Caco-2 (cell line): ENCODE data around the gene PLPP7. TPM values are rescaled to one million over a fixed set of nuclear protein-coding genes. Genes with fewer than 3 reads are reported as not detected.
A peak's percentile ranks its signal among the peaks of the same experiment; 100 is the strongest.

Experiments
- BruUV-seq: library from RNA; stranded (reverse); fragments of 400-500 nt; replicated peaks from 2 replicates; lab custom pipeline; 2021; lab: Mats Ljungman, UMichigan
- CTCF ChIA-PET: fragments of 300-600 bp; sonication (Branson Sonifier 250); formaldehyde crosslinking; loops from one replicate; lab custom pipeline; 2022; ENCODE audit warnings: antibody characterized with exemption; lab: Charles Lee
- POLR2A ChIA-PET: fragments of 300-600 bp; sonication (Branson Sonifier 250); formaldehyde crosslinking; loops from one replicate; lab custom pipeline; 2022; ENCODE audit warnings: antibody characterized with exemption; lab: Charles Lee
- DNase-seq, 2 experiments: peaks; one replicate each; pipeline versions ENCODE4 v3.0.0 to v3.0.0-alpha.2; 2020 to 2022
- H3K27me3 ChIP-seq: replicated peaks from 2 replicates; pipeline ENCODE4 v1.6.0; 2011; ENCODE audit warnings: low read length; ENCODE audit not compliant: control insufficient read depth, insufficient read depth
- H3K36me3 ChIP-seq: 2 replicates; pipeline ENCODE4 v1.5.1; 2011; ENCODE audit warnings: low read length; ENCODE audit not compliant: control insufficient read depth, insufficient read depth
- H3K4me1 ChIP-seq: fragments of 250-450 bp; sonication (Bioruptor Pico); 2 replicates; pipeline ENCODE4 v1.5.1; 2020; ENCODE audit warnings: mild to moderate bottlenecking
- H3K4me3 ChIP-seq: 2 replicates; pipeline ENCODE4 v1.5.1; 2011; ENCODE audit warnings: low read depth, mild to moderate bottlenecking, control low read depth, low read length
- H3K9me3 ChIP-seq: fragments of 250-450 bp; sonication (Bioruptor Pico); 2 replicates; pipeline ENCODE4 v1.5.1; 2020; ENCODE audit warnings: mild to moderate bottlenecking, moderate library complexity
- H3K27ac Mint-ChIP-seq: one replicate; pipeline ENCODE4 v1.8.0; 2022; ENCODE audit warnings: mixed read lengths; ENCODE audit not compliant: unreplicated experiment
- H3K27me3 Mint-ChIP-seq: one replicate; pipeline ENCODE4 v1.8.0; 2022; ENCODE audit warnings: mixed read lengths; ENCODE audit not compliant: insufficient read depth, unreplicated experiment
- H3K36me3 Mint-ChIP-seq: one replicate; pipeline ENCODE4 v1.8.0; 2022; ENCODE audit warnings: mild to moderate bottlenecking, mixed read lengths; ENCODE audit not compliant: insufficient read depth, unreplicated experiment
- H3K4me1 Mint-ChIP-seq: one replicate; pipeline ENCODE4 v1.8.0; 2022; ENCODE audit warnings: low read depth, mixed read lengths; ENCODE audit not compliant: unreplicated experiment
- H3K4me3 Mint-ChIP-seq: one replicate; pipeline ENCODE4 v1.8.0; 2022; ENCODE audit warnings: mild to moderate bottlenecking, moderate library complexity, mixed read lengths; ENCODE audit not compliant: unreplicated experiment
- H3K9me3 Mint-ChIP-seq: one replicate; pipeline ENCODE4 v1.8.0; 2022; ENCODE audit warnings: mixed read lengths; ENCODE audit not compliant: unreplicated experiment
- CTCF ChIP-seq, 2 experiments: fragments of 200-600 bp in 1 of 2; IDR thresholded peaks; 1 replicate in 1 of 2; 2 replicates in 1 of 2; pipeline versions ENCODE4 v1.5.1 to v1.8.0; 2011 to 2022; ENCODE audit warnings: antibody characterized with exemption in 1 of 2, control low read depth in 1 of 2, inconsistent platforms in 1 of 2, low read depth in 1 of 2, low read length in 1 of 2, mild to moderate bottlenecking in 1 of 2, moderate library complexity in 1 of 2; ENCODE audit not compliant: insufficient read depth in 1 of 2, severe bottlenecking in 1 of 2, unreplicated experiment in 1 of 2
- intact Hi-C: fragments of 100-400 bp; cut with micrococcal nuclease; formaldehyde crosslinking; loops from one replicate; pipeline ENCODE4 v1.10.0; 2022; ENCODE audit not compliant: unreplicated experiment
- total RNA-seq: library from RNA; stranded (reverse); gene quantifications from 2 replicates; pipeline ENCODE4 v1.2.3, GENCODE V29; 2022

PLPP7 gene
- total RNA-seq, 1 experiment from 2014 or later, result 0.11 TPM

DNA sequence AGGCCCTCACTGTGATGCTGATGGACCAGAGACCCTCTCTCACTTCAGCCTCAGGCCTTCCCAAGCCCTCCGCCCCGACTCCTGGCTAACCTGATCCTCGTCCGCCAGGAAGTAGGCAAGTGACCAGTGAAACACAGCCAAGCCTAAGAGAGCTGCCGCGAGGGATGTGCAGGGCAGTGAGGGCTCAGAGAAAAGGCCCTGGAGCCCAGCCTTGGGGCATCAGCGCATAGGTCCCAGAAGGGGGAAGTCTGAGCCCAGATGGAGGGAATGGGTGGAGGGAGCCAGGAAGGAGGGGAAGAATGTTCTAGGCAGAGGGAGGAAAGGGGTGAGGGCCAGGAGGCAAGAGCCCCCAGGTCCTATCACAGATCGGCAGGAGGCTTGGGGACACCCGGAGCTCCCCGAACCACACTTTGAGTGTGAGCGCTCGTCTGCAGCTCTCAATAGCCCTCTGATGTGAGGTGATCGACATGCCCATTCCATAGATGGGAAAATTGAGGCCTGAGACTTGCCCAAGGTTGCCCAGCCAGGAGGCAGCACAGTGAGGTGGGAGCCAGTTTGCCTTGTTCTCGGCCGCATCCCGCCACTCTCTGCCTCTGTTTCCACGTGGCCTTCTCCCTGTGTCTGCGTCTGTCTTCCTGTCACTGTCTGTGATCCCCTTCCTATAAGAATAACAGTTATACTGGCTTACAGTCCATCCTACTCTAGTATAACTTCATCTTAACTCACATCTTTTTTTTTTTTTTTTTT is 20.2 kb downstream of the PLPP7 start:
- peaks cover 11% of the 10 kb centered on the region for H3K4me1 Mint-ChIP-seq
- no peak overlapping the region for H3K4me3 ChIP-seq
- no peak overlapping the region for H3K27ac Mint-ChIP-seq
- H3K27me3 Mint-ChIP-seq, result no peaks in the 10 kb centered on the region
- H3K4me3 Mint-ChIP-seq, result no peak overlapping the region
- H3K27me3 ChIP-seq, result no peaks in the 10 kb centered on the region
- peaks cover 11% of the 10 kb centered on the region for H3K36me3 Mint-ChIP-seq
- H3K4me1 ChIP-seq, result peaks cover 13% of the 10 kb centered on the region
- intact Hi-C loops, result no loop called here
- no peak for TF ChIP-seq CTCF (IDR thresholded peaks at IDR 0.05; ENCODE audit: insufficient read depth in 1 of 2, low read depth in 1 of 2, low read length in 1 of 2, severe bottlenecking in 1 of 2, unreplicated experiment in 1 of 2)
- H3K9me3 Mint-ChIP-seq, result no peaks in the 10 kb centered on the region
- ChIA-PET POLR2A (no interaction called here), CTCF (no interaction called here)
- H3K9me3 ChIP-seq, result no peaks in the 10 kb centered on the region
- no TSS peak for BruUV-seq
- DNase-seq, result no peak
- H3K36me3 ChIP-seq, result no peaks in the 10 kb centered on the region

- H3K4me3 Mint-ChIP-seq, result no peak overlapping the region
- H3K4me1 ChIP-seq, result peaks cover 13% of the 10 kb centered on the region
- CTCF ChIA-PET, result no interaction called here
- no peaks in the 10 kb centered on the region for H3K27me3 Mint-ChIP-seq
- H3K36me3 ChIP-seq, result no peaks in the 10 kb centered on the region
- POLR2A ChIA-PET, result no interaction called here
- no peak for DNase-seq
- H3K9me3 ChIP-seq, result no peaks in the 10 kb centered on the region
- no peak overlapping the region for H3K27ac Mint-ChIP-seq
- no peak overlapping the region for H3K4me3 ChIP-seq
- no peak for TF ChIP-seq CTCF (IDR thresholded peaks at IDR 0.05; ENCODE audit: insufficient read depth in 1 of 2, low read depth in 1 of 2, low read length in 1 of 2, severe bottlenecking in 1 of 2, unreplicated experiment in 1 of 2)
- H3K4me1 Mint-ChIP-seq, result peaks cover 8% of the 10 kb centered on the region
- no peaks in the 10 kb centered on the region for H3K9me3 Mint-ChIP-seq
- H3K27me3 ChIP-seq, result no peaks in the 10 kb centered on the region
- BruUV-seq, result no TSS peak
- H3K36me3 Mint-ChIP-seq, result peaks cover 11% of the 10 kb centered on the region
- intact Hi-C loops, result no loop called here
These were observed 21.5 kb downstream of the PLPP7 start for GRCh38 chr9:131310833-131311554.

GRCh38 chr9:131312246-131312645 is 22.7 kb downstream of the PLPP7 start:
- POLR2A ChIA-PET, result no interaction called here
- H3K27me3 ChIP-seq, result no peaks in the 10 kb centered on the region
- Mint-ChIP-seq H3K9me3 (no peaks in the 10 kb centered on the region), H3K4me1 (peaks cover 9% of the 10 kb centered on the region), H3K36me3 (peaks cover 11% of the 10 kb centered on the region), H3K4me3 (no peak overlapping the region), H3K27ac (peak overlapping the region; percentile 26), H3K27me3 (no peaks in the 10 kb centered on the region)
- CTCF ChIA-PET, result no interaction called here
- TF ChIP-seq CTCF (IDR thresholded peaks at IDR 0.05; ENCODE audit: insufficient read depth in 1 of 2, low read depth in 1 of 2, low read length in 1 of 2, severe bottlenecking in 1 of 2, unreplicated experiment in 1 of 2), result no peak
- peaks cover 26% of the 10 kb centered on the region for H3K4me1 ChIP-seq
- H3K9me3 ChIP-seq, result no peaks in the 10 kb centered on the region
- no peaks in the 10 kb centered on the region for H3K36me3 ChIP-seq
- intact Hi-C loops, result no loop called here
- DNase-seq, result no peak
- no peak overlapping the region for H3K4me3 ChIP-seq
- no TSS peak for BruUV-seq
